B cell (primary cell): ENCODE measurements around the gene MAP2K3. TPM values are rescaled to one million over a fixed set of nuclear protein-coding genes. Genes with fewer than 3 reads are reported as not detected.

ENCODE experiments used
- ATAC-seq: fragments of 200-7000 bp; cut with Tn5 transposase; one replicate; pipeline ENCODE4 v1.10.0; 2021; ENCODE audit warnings: low read depth, mild to moderate bottlenecking, moderate number of reproducible peaks, moderate library complexity
- CTCF ChIA-PET: fragments of 350-600 bp; sonication (Branson Sonifier 250); formaldehyde crosslinking; loops from one replicate; lab custom pipeline; 2021; ENCODE audit warnings: antibody characterized with exemption, inconsistent platforms; lab: Charles Lee
- POLR2A ChIA-PET: fragments of 350-600 bp; sonication (Branson Sonifier 250); formaldehyde crosslinking; loops from one replicate; lab custom pipeline; 2021; ENCODE audit warnings: antibody characterized with exemption; lab: Charles Lee
- DNase-seq: peaks from one replicate; pipeline ENCODE4 v3.0.0; 2013
- H2AFZ ChIP-seq: 2 replicates; pipeline ENCODE4 v1.6.1; 2012; ENCODE audit warnings: mild to moderate bottlenecking, low read depth, low read length; ENCODE audit not compliant: insufficient read depth, poor library complexity, severe bottlenecking
- H3K27ac ChIP-seq, 2 donors: 1 replicate in 1 of 2; 2 replicates in 1 of 2; pipeline ENCODE4 v1.5.1; 2012 to 2013; ENCODE audit warnings: low read length in 2 of 2, mild to moderate bottlenecking in 2 of 2, moderate library complexity in 1 of 2
- H3K27me3 ChIP-seq, 4 experiments: fragments of 200-600 bp in 1 of 4; sonication (generic) in 1 of 4; replicated peaks in 1 of 4; 1 replicate in 2 of 4; 2 replicates in 2 of 4; pipeline versions ENCODE4 v1.6.1 to v1.7.0; 2013 to 2016; ENCODE audit warnings: low read length in 3 of 4, mild to moderate bottlenecking in 2 of 4, mixed read lengths in 1 of 4, moderate library complexity in 1 of 4; ENCODE audit not compliant: insufficient read depth in 4 of 4, control insufficient read depth in 3 of 4; ENCODE audit errors: control extremely low read depth in 1 of 4
- H3K36me3 ChIP-seq, 2 experiments: replicated peaks in 1 of 2; 1 replicate in 1 of 2; 2 replicates in 1 of 2; pipeline versions ENCODE4 v1.6.1 to v1.7.1; 2013; ENCODE audit warnings: low read length in 1 of 2; ENCODE audit not compliant: insufficient read depth in 2 of 2, control insufficient read depth in 1 of 2; ENCODE audit errors: control extremely low read depth in 1 of 2, extremely low read depth in 1 of 2
- H3K4me1 ChIP-seq, 2 donors: fragments of 200-600 bp in 1 of 2; sonication (generic) in 1 of 2; 1 replicate in 1 of 2; 2 replicates in 1 of 2; pipeline versions ENCODE4 v1.5.1 to v1.6.1; 2013 to 2017; ENCODE audit warnings: low read length in 2 of 2; ENCODE audit not compliant: control insufficient read depth in 2 of 2, insufficient read depth in 2 of 2
- H3K4me2 ChIP-seq: replicated peaks from 2 replicates; pipeline ENCODE3; 2012; ENCODE audit warnings: mild to moderate bottlenecking, low read depth, low read length; ENCODE audit not compliant: poor library complexity, severe bottlenecking
- H3K4me3 ChIP-seq, 5 experiments: fragments of 200-600 bp in 1 of 5; sonication (generic) in 1 of 5; 1 replicate in 3 of 5; 2 replicates in 2 of 5; pipeline versions ENCODE4 v1.5.1 to v1.7.0; 2011 to 2016; ENCODE audit warnings: low read length in 4 of 5, mild to moderate bottlenecking in 4 of 5, low read depth in 2 of 5, control low read depth in 1 of 5, moderate library complexity in 1 of 5; ENCODE audit not compliant: insufficient read depth in 1 of 5; ENCODE audit errors: control extremely low read depth in 1 of 5, extremely low read depth in 1 of 5
- H3K79me2 ChIP-seq: fragments of 200-600 bp; sonication (generic); one replicate; pipeline ENCODE4 v1.6.0; 2016; ENCODE audit warnings: low read length; ENCODE audit not compliant: control insufficient read depth, insufficient read depth
- H3K9ac ChIP-seq: fragments of 200-600 bp; sonication (generic); 2 replicates; pipeline ENCODE4 v1.6.1; 2017; ENCODE audit warnings: mild to moderate bottlenecking, low read length, moderate library complexity
- H3K9me3 ChIP-seq, 3 donors: one replicate each; pipeline versions ENCODE4 v1.6.1 to v1.7.1; 2013; ENCODE audit warnings: low read length in 2 of 3; ENCODE audit not compliant: control insufficient read depth in 2 of 3, insufficient read depth in 1 of 3; ENCODE audit errors: control extremely low read depth in 1 of 3
- H4K20me1 ChIP-seq: 2 replicates; pipeline ENCODE4 v1.6.0; 2012; ENCODE audit warnings: mild to moderate bottlenecking, low read length; ENCODE audit not compliant: insufficient read depth, control insufficient read depth, poor library complexity, severe bottlenecking
- H3K27ac Mint-ChIP-seq: one replicate; pipeline ENCODE4 v1.8.0; 2021; ENCODE audit warnings: mixed read lengths
- H3K27me3 Mint-ChIP-seq: one replicate; pipeline ENCODE4 v1.8.0; 2021; ENCODE audit warnings: mixed read lengths
- H3K4me1 Mint-ChIP-seq: one replicate; pipeline ENCODE4 v1.8.0; 2021; ENCODE audit warnings: mixed read lengths
- H3K4me3 Mint-ChIP-seq: one replicate; pipeline ENCODE4 v1.8.0; 2021; ENCODE audit warnings: mixed read lengths
- H3K9me3 Mint-ChIP-seq: one replicate; pipeline ENCODE4 v1.8.0; 2022; ENCODE audit warnings: mixed read lengths; ENCODE audit not compliant: insufficient read depth
- CTCF ChIP-seq: fragments of 200-600 bp; IDR thresholded peaks from one replicate; pipeline ENCODE4 v1.8.0; 2022; ENCODE audit warnings: antibody characterized with exemption, mild to moderate bottlenecking
- EZH2 ChIP-seq: IDR thresholded peaks from 2 replicates; pipeline ENCODE4 v1.6.1; 2012; ENCODE audit warnings: borderline replicate concordance, low read depth, mild to moderate bottlenecking, moderate library complexity, low read length; ENCODE audit not compliant: insufficient read depth, poor library complexity, severe bottlenecking
- WGBS: methylation state at CpG from one replicate; pipeline ENCODE4 v1.1.5; 2013; ENCODE audit warnings: missing lambda C conversion rate; ENCODE audit not compliant: insufficient coverage; 5-methylcytosine and 5-hydroxymethylcytosine counted together
- intact Hi-C: fragments of 100-400 bp; cut with micrococcal nuclease; formaldehyde crosslinking; loops from one replicate; pipeline ENCODE4 v1.10.0; 2022
- polyA plus RNA-seq: library from polyadenylated mRNA; depleted of rRNA; stranded (reverse); fragments of >200 nt; gene quantifications from 2 replicates; pipeline ENCODE4 v1.2.3, GENCODE V29; 2012
- total RNA-seq, 2 donors: library from RNA; stranded (reverse); fragments of 120-200 nt in 1 of 2; gene quantifications; 1 replicate in 1 of 2; 2 replicates in 1 of 2; pipeline versions ENCODE4 v1.2.3 to v1.2.4, GENCODE V29; 2013 to 2022

The MAP2K3 gene
- total and polyA plus RNA-seq, 2 donors (not counting 1 experiment from before 2014, with no cell fraction given) = 61.0 to 118 TPM

GRCh38 chr17:21289175-21289901 lies 4.8 kb downstream of the MAP2K3 start:
- Histone ChIP-seq H3K79me2 (peaks cover 93% of the 10 kb centered on the region), H2AFZ (no peak overlapping the region), H3K9ac (no peak overlapping the region), H3K27ac (peak overlapping the region; percentile 95), H3K4me3 (peak overlapping the region in 1 of 5 experiments; percentile 96), H3K27me3 (no peaks in the 10 kb centered on the region), H3K4me2 (peak overlapping the region; percentile 90), H3K4me1 (peaks cover 37 to 58% of the 10 kb centered on the region in 2 donors), H4K20me1 (peaks cover 78% of the 10 kb centered on the region), H3K36me3 (peaks cover 0 to 18% of the 10 kb centered on the region in 2 experiments), H3K9me3 (peaks cover 0 to 12% (median 0%) of the 10 kb centered on the region in 3 donors)
- CTCF ChIA-PET = interaction anchor here (1.2 to 2.3 kb wide), 2 partner anchors 11 to 224 kb away, joined by 3 to 8 read pairs; no protein-coding TSS in a partner anchor
- Mint-ChIP-seq H3K9me3 (no peaks in the 10 kb centered on the region), H3K27ac (peak overlapping the region; percentile 99), H3K4me1 (peaks cover 70% of the 10 kb centered on the region), H3K27me3 (no peaks in the 10 kb centered on the region), H3K4me3 (peak overlapping the region; percentile 96)
- TF ChIP-seq CTCF (no peak), EZH2 (no peak)
- intact Hi-C loops = loop anchor here (2.0 kb wide), 1 partner anchor 21 kb away; no protein-coding TSS in a partner anchor
- 79% methylated on average over 11 of the region's 11 CpGs for WGBS
- ATAC-seq (no peak), DNase-seq (no peak)
- POLR2A ChIA-PET = interaction anchor here (1.0 kb wide), 1 partner anchor 17 kb away, joined by 3 read pairs; no protein-coding TSS in a partner anchor
